B cell (primary cell): ENCODE results near the gene MICAL3. TPM values are rescaled to one million over a fixed set of nuclear protein-coding genes. Genes with fewer than 3 reads are reported as not detected.
"Not testable (repeated sequence)": the region's sequence is repeated elsewhere in the genome, so short reads cannot be mapped to it uniquely, and the experiment has no call there.

ENCODE experiments used
- ATAC-seq: fragments of 200-7000 bp; cut with Tn5 transposase; one replicate; pipeline ENCODE4 v1.10.0; 2021; ENCODE audit warnings: low read depth, mild to moderate bottlenecking, moderate number of reproducible peaks, moderate library complexity
- CTCF ChIA-PET: fragments of 350-600 bp; sonication (Branson Sonifier 250); formaldehyde crosslinking; loops from one replicate; lab custom pipeline; 2021; ENCODE audit warnings: antibody characterized with exemption, inconsistent platforms; lab: Charles Lee
- POLR2A ChIA-PET: fragments of 350-600 bp; sonication (Branson Sonifier 250); formaldehyde crosslinking; loops from one replicate; lab custom pipeline; 2021; ENCODE audit warnings: antibody characterized with exemption; lab: Charles Lee
- DNase-seq: peaks from one replicate; pipeline ENCODE4 v3.0.0; 2013
- H2AFZ ChIP-seq: 2 replicates; pipeline ENCODE4 v1.6.1; 2012; ENCODE audit warnings: mild to moderate bottlenecking, low read depth, low read length; ENCODE audit not compliant: insufficient read depth, poor library complexity, severe bottlenecking
- H3K27ac ChIP-seq, 2 donors: 1 replicate in 1 of 2; 2 replicates in 1 of 2; pipeline ENCODE4 v1.5.1; 2012 to 2013; ENCODE audit warnings: low read length in 2 of 2, mild to moderate bottlenecking in 2 of 2, moderate library complexity in 1 of 2
- H3K27me3 ChIP-seq, 4 experiments: fragments of 200-600 bp in 1 of 4; sonication (generic) in 1 of 4; replicated peaks in 1 of 4; 1 replicate in 2 of 4; 2 replicates in 2 of 4; pipeline versions ENCODE4 v1.6.1 to v1.7.0; 2013 to 2016; ENCODE audit warnings: low read length in 3 of 4, mild to moderate bottlenecking in 2 of 4, mixed read lengths in 1 of 4, moderate library complexity in 1 of 4; ENCODE audit not compliant: insufficient read depth in 4 of 4, control insufficient read depth in 3 of 4; ENCODE audit errors: control extremely low read depth in 1 of 4
- H3K36me3 ChIP-seq, 2 experiments: replicated peaks in 1 of 2; 1 replicate in 1 of 2; 2 replicates in 1 of 2; pipeline versions ENCODE4 v1.6.1 to v1.7.1; 2013; ENCODE audit warnings: low read length in 1 of 2; ENCODE audit not compliant: insufficient read depth in 2 of 2, control insufficient read depth in 1 of 2; ENCODE audit errors: control extremely low read depth in 1 of 2, extremely low read depth in 1 of 2
- H3K4me1 ChIP-seq, 2 donors: fragments of 200-600 bp in 1 of 2; sonication (generic) in 1 of 2; 1 replicate in 1 of 2; 2 replicates in 1 of 2; pipeline versions ENCODE4 v1.5.1 to v1.6.1; 2013 to 2017; ENCODE audit warnings: low read length in 2 of 2; ENCODE audit not compliant: control insufficient read depth in 2 of 2, insufficient read depth in 2 of 2
- H3K4me2 ChIP-seq: replicated peaks from 2 replicates; pipeline ENCODE3; 2012; ENCODE audit warnings: mild to moderate bottlenecking, low read depth, low read length; ENCODE audit not compliant: poor library complexity, severe bottlenecking
- H3K4me3 ChIP-seq, 5 experiments: fragments of 200-600 bp in 1 of 5; sonication (generic) in 1 of 5; 1 replicate in 3 of 5; 2 replicates in 2 of 5; pipeline versions ENCODE4 v1.5.1 to v1.7.0; 2011 to 2016; ENCODE audit warnings: low read length in 4 of 5, mild to moderate bottlenecking in 4 of 5, low read depth in 2 of 5, control low read depth in 1 of 5, moderate library complexity in 1 of 5; ENCODE audit not compliant: insufficient read depth in 1 of 5; ENCODE audit errors: control extremely low read depth in 1 of 5, extremely low read depth in 1 of 5
- H3K79me2 ChIP-seq: fragments of 200-600 bp; sonication (generic); one replicate; pipeline ENCODE4 v1.6.0; 2016; ENCODE audit warnings: low read length; ENCODE audit not compliant: control insufficient read depth, insufficient read depth
- H3K9ac ChIP-seq: fragments of 200-600 bp; sonication (generic); 2 replicates; pipeline ENCODE4 v1.6.1; 2017; ENCODE audit warnings: mild to moderate bottlenecking, low read length, moderate library complexity
- H3K9me3 ChIP-seq, 3 donors: one replicate each; pipeline versions ENCODE4 v1.6.1 to v1.7.1; 2013; ENCODE audit warnings: low read length in 2 of 3; ENCODE audit not compliant: control insufficient read depth in 2 of 3, insufficient read depth in 1 of 3; ENCODE audit errors: control extremely low read depth in 1 of 3
- H4K20me1 ChIP-seq: 2 replicates; pipeline ENCODE4 v1.6.0; 2012; ENCODE audit warnings: mild to moderate bottlenecking, low read length; ENCODE audit not compliant: insufficient read depth, control insufficient read depth, poor library complexity, severe bottlenecking
- H3K27ac Mint-ChIP-seq: one replicate; pipeline ENCODE4 v1.8.0; 2021; ENCODE audit warnings: mixed read lengths
- H3K27me3 Mint-ChIP-seq: one replicate; pipeline ENCODE4 v1.8.0; 2021; ENCODE audit warnings: mixed read lengths
- H3K4me1 Mint-ChIP-seq: one replicate; pipeline ENCODE4 v1.8.0; 2021; ENCODE audit warnings: mixed read lengths
- H3K4me3 Mint-ChIP-seq: one replicate; pipeline ENCODE4 v1.8.0; 2021; ENCODE audit warnings: mixed read lengths
- H3K9me3 Mint-ChIP-seq: one replicate; pipeline ENCODE4 v1.8.0; 2022; ENCODE audit warnings: mixed read lengths; ENCODE audit not compliant: insufficient read depth
- EZH2 ChIP-seq: IDR thresholded peaks from 2 replicates; pipeline ENCODE4 v1.6.1; 2012; ENCODE audit warnings: borderline replicate concordance, low read depth, mild to moderate bottlenecking, moderate library complexity, low read length; ENCODE audit not compliant: insufficient read depth, poor library complexity, severe bottlenecking
- WGBS: methylation state at CpG from one replicate; pipeline ENCODE4 v1.1.5; 2013; ENCODE audit warnings: missing lambda C conversion rate; ENCODE audit not compliant: insufficient coverage; 5-methylcytosine and 5-hydroxymethylcytosine counted together
- intact Hi-C: fragments of 100-400 bp; cut with micrococcal nuclease; formaldehyde crosslinking; loops from one replicate; pipeline ENCODE4 v1.10.0; 2022
- polyA plus RNA-seq: library from polyadenylated mRNA; depleted of rRNA; stranded (reverse); fragments of >200 nt; gene quantifications from 2 replicates; pipeline ENCODE4 v1.2.3, GENCODE V29; 2012
- total RNA-seq, 2 donors: library from RNA; stranded (reverse); fragments of 120-200 nt in 1 of 2; gene quantifications; 1 replicate in 1 of 2; 2 replicates in 1 of 2; pipeline versions ENCODE4 v1.2.3 to v1.2.4, GENCODE V29; 2013 to 2022
- TF ChIP-seq, protein P1 (sequence below): fragments of 200-600 bp; IDR thresholded peaks from one replicate; pipeline ENCODE4 v1.8.0; 2022; ENCODE audit warnings: antibody characterized with exemption, mild to moderate bottlenecking

Gene MICAL3
- total and polyA plus RNA-seq, 2 donors (not counting 1 experiment from before 2014, with no cell fraction given) = 50.5 to 253 TPM

DNA sequence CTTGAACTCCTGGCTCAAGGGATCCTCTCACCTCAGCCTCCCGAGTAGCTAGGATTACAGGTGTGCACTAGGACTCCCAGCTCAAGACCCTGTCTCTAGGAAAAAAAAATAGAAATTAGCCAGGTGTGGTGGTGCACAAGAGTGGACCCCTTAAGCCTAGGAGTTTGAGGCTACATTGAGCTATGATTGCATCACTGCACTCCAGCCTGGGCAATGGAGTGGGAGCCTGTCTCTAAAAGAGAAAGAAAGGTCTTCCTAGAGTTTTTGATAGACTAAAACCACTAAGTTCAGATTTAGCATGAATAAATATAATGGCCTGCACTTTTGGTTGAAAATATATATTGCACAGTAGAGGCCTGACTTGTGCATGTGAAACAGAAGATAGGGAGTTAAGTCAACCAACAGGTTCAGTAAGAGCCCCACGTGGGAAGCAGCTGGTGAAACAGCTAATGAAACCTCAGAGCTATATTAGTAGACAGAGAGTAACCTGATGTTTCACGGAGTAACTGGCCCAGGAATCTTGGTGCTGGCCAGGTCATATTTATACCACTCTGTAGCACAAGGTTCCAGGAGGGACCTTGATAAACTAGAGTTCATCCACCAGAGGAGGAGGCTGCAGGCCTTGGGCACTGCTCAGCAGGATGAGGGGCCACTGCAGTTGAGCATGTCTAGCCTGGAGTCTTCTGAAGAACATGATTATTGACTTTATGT, 4.6 kb upstream of the MICAL3 start:
- Mint-ChIP-seq H3K9me3 (no peaks in the 10 kb centered on the region), H3K27ac (no peak overlapping the region), H3K4me1 (peaks cover 10% of the 10 kb centered on the region), H3K27me3 (no peaks in the 10 kb centered on the region), H3K4me3 (no peak overlapping the region)
- no peaks in the 10 kb centered on the region for H3K27me3 ChIP-seq
- no peak overlapping the region for H3K27ac ChIP-seq
- H3K9ac ChIP-seq = no peak overlapping the region
- no peaks in the 10 kb centered on the region for H3K36me3 ChIP-seq
- TF ChIP-seq, protein P1, sequence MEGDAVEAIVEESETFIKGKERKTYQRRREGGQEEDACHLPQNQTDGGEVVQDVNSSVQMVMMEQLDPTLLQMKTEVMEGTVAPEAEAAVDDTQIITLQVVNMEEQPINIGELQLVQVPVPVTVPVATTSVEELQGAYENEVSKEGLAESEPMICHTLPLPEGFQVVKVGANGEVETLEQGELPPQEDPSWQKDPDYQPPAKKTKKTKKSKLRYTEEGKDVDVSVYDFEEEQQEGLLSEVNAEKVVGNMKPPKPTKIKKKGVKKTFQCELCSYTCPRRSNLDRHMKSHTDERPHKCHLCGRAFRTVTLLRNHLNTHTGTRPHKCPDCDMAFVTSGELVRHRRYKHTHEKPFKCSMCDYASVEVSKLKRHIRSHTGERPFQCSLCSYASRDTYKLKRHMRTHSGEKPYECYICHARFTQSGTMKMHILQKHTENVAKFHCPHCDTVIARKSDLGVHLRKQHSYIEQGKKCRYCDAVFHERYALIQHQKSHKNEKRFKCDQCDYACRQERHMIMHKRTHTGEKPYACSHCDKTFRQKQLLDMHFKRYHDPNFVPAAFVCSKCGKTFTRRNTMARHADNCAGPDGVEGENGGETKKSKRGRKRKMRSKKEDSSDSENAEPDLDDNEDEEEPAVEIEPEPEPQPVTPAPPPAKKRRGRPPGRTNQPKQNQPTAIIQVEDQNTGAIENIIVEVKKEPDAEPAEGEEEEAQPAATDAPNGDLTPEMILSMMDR = no peak
- TF ChIP-seq EZH2 = no peak
- intact Hi-C loops = no loop called here
- WGBS = 75% methylated on average over 3 of the region's 3 CpGs
- no peak overlapping the region for H3K4me2 ChIP-seq
- H3K9me3 ChIP-seq = no peaks in the 10 kb centered on the region
- CTCF ChIA-PET = interaction anchor here (0.5 to 9.5 kb wide), 6 partner anchors 26 to 385 kb away, joined by 3 to 136 read pairs (median 4); partner anchors contain the start of gene PEX26
- POLR2A ChIA-PET = no interaction called here
- H3K79me2 ChIP-seq = peaks cover 24% of the 10 kb centered on the region
- DNase-seq (no peak), ATAC-seq (no peak)
- no peak overlapping the region for H2AFZ ChIP-seq
- H3K4me3 ChIP-seq = no peak overlapping the region
- H4K20me1 ChIP-seq = no peaks in the 10 kb centered on the region
- H3K4me1 ChIP-seq = peaks cover 6 to 10% of the 10 kb centered on the region in 2 donors

DNA sequence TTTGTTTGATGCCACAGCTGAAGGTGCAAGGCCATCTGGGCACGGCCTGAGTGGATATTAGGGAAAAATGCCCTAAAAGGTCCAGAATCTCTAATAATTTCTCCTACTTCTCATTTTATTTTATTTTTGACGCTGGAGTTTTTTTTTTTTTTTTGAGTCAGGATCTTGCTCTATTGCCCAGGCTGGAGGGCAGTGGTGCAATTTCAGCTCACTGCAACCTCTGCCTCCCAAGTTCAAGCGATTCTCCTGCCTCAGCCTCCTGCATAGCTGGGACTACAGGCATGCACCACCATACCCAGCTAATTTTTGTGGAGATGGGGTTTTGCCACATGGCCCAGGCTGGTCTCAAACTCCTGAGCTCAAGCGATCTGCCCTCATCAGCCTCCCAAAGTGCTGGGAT, 1.5 kb upstream of the MICAL3 start:
- H2AFZ ChIP-seq, H3K27ac ChIP-seq, H3K9me3 Mint-ChIP-seq, H3K4me3 Mint-ChIP-seq, DNase-seq, H3K27me3 Mint-ChIP-seq, H3K36me3 ChIP-seq, H4K20me1 ChIP-seq, H3K27me3 ChIP-seq, H3K4me3 ChIP-seq, H3K27ac Mint-ChIP-seq, H3K9me3 ChIP-seq, H3K4me2 ChIP-seq, ATAC-seq, H3K9ac ChIP-seq: not testable (repeated sequence)
- 100% methylated on average over 1 of the region's 4 CpGs for WGBS
- H3K4me1 Mint-ChIP-seq = peaks cover 22% of the 10 kb centered on the region
- CTCF ChIA-PET = interaction anchor here (0.7 to 9.5 kb wide), 18 partner anchors 13 to 196 kb away, joined by 3 to 136 read pairs (median 4); partner anchors contain the start of gene PEX26
- peaks cover 53% of the 10 kb centered on the region for H3K79me2 ChIP-seq
- POLR2A ChIA-PET = interaction anchor here (0.6 to 2.7 kb wide), 4 partner anchors 26 to 1687 kb away, joined by 3 to 8 read pairs (median 6); no protein-coding TSS in a partner anchor
- intact Hi-C loops = loop anchor here (2.0 kb wide), 1 partner anchor 15 kb away; no protein-coding TSS in a partner anchor
- H3K4me1 ChIP-seq = peaks cover 13 to 23% of the 10 kb centered on the region in 2 donors
